Stomach (tissue), 9 donors: Measurements from ENCODE around the gene EIF2A. TPM values are rescaled to one million over a fixed set of nuclear protein-coding genes. Genes with fewer than 3 reads are reported as not detected.

ENCODE experiments used
- DNase-seq, 2 donors: peaks; one replicate each; pipeline versions ENCODE4 v3.0.0 to v3.0.0-alpha.2; 2013 to 2019
- H3K27ac ChIP-seq, 5 donors: fragments of 200-600 bp in 4 of 5; sonication (generic) in 4 of 5; one replicate each; pipeline ENCODE4 v1.5.1; 2013 to 2019; ENCODE audit warnings: mild to moderate bottlenecking in 1 of 5, moderate library complexity in 1 of 5
- H3K27me3 ChIP-seq, 3 donors: fragments of 200-600 bp; sonication (generic); one replicate each; pipeline ENCODE4 v1.5.1; 2017 to 2019; ENCODE audit warnings: mixed run types in 1 of 3
- H3K36me3 ChIP-seq, 4 donors: fragments of 200-600 bp; sonication (generic); 1 replicate in 3 of 4; 2 replicates in 1 of 4; pipeline ENCODE4 v1.5.1; 2016 to 2019
- H3K4me1 ChIP-seq, 4 donors: fragments of 200-600 bp; sonication (generic); one replicate each; pipeline ENCODE4 v1.5.1; 2016 to 2019
- H3K4me3 ChIP-seq, 4 donors: fragments of 200-600 bp; sonication (generic) in 3 of 4; one replicate each; pipeline ENCODE4 v1.5.1; 2016 to 2019; ENCODE audit warnings: mild to moderate bottlenecking in 1 of 4
- H3K9me3 ChIP-seq, 4 donors: fragments of 200-600 bp; sonication (generic); one replicate each; pipeline ENCODE4 v1.5.1; 2016 to 2019
- CTCF ChIP-seq, 7 experiments: fragments of 450-650 bp in 4 of 7; fragments of 200-600 bp in 3 of 7; sonication (generic) in 3 of 7; IDR thresholded peaks; one replicate each; pipeline ENCODE4 v1.5.1; 2016 to 2019; ENCODE audit warnings: antibody characterized with exemption in 7 of 7, control low read depth in 2 of 7, mild to moderate bottlenecking in 1 of 7
- EP300 ChIP-seq: sonication (generic); formaldehyde crosslinking; IDR thresholded peaks from one replicate; pipeline ENCODE4 v1.6.1; 2017; ENCODE audit warnings: antibody characterized with exemption
- POLR2A ChIP-seq, 4 donors: fragments of 450-650 bp; IDR thresholded peaks; one replicate each; pipeline ENCODE4 v1.6.1; 2016; ENCODE audit warnings: antibody characterized with exemption in 4 of 4, control low read depth in 2 of 4, mild to moderate bottlenecking in 1 of 4, moderate library complexity in 1 of 4
- POLR2AphosphoS5 ChIP-seq, 3 donors: sonication (generic); formaldehyde crosslinking; IDR thresholded peaks; one replicate each; pipeline ENCODE4 v1.6.1; 2016; ENCODE audit warnings: antibody characterized with exemption in 3 of 3
- WGBS, 5 donors: extraction: QIAGEN DNeasy Blood & Tissue Kit in 3 of 5; methylation state at CpG; one replicate each; pipeline versions ENCODE4 v1.1.5 to v1.1.7; 2013 to 2018; 5-methylcytosine and 5-hydroxymethylcytosine counted together
- intact Hi-C: fragments of 100-400 bp; cut with DNase I; formaldehyde crosslinking; loops from one replicate; pipeline ENCODE4 v1.15.1; 2023; ENCODE audit warnings: low total_unique reads
- polyA plus RNA-seq, 3 donors: library from polyadenylated mRNA; stranded (reverse); fragments of 200-250 nt; gene quantifications; one replicate each; pipeline ENCODE4 v1.2.3, GENCODE V29; 2013
- total RNA-seq, 5 donors: library from RNA; depleted of rRNA; stranded (reverse); fragments of >200 nt; gene quantifications; one replicate each; pipeline versions ENCODE4 v1.1.0 to v1.2.3, GENCODE V29; 2014 to 2016
- donor health status: healthy with polysubstance abuse.
- donor health status: Bipolar disorder and iron deficiency.
- donor health status: healthy.

EIF2A gene
- total and polyA plus RNA-seq, 8 donors, result 21.4 to 690 (median 124) TPM

GRCh38 chr3:150504483-150504882 lies 42.1 kb upstream of the EIF2A start:
- Histone ChIP-seq H3K9me3 (peaks cover 0 to 9% (median 4%) of the 10 kb centered on the region in 4 donors), H3K27ac (no peak overlapping the region), H3K4me3 (no peak overlapping the region), H3K4me1 (no peaks in the 10 kb centered on the region), H3K36me3 (no peaks in the 10 kb centered on the region), H3K27me3 (no peaks in the 10 kb centered on the region)
- DNase-seq, result no peak
- WGBS, 5 donors, result 61 to 85% (median 73%) methylated on average over 2 to 3 of the region's 3 CpGs
- intact Hi-C loops, result no loop called here
- TF ChIP-seq POLR2AphosphoS5 (IDR thresholded peaks at IDR 0.05) (no peak), EP300 (no peak), POLR2A (IDR thresholded peaks at IDR 0.05) (no peak), CTCF (IDR thresholded peaks at IDR 0.05) (no peak)

GRCh38 chr3:150508401-150508800 lies 38.2 kb upstream of the EIF2A start:
- intact Hi-C loops, result no loop called here
- Histone ChIP-seq H3K27me3 (no peaks in the 10 kb centered on the region), H3K27ac (no peak overlapping the region), H3K9me3 (no peaks in the 10 kb centered on the region), H3K4me1 (no peaks in the 10 kb centered on the region), H3K4me3 (no peak overlapping the region), H3K36me3 (no peaks in the 10 kb centered on the region)
- TF ChIP-seq POLR2A (IDR thresholded peaks at IDR 0.05) (no peak), EP300 (no peak), CTCF (IDR thresholded peaks at IDR 0.05) (no peak), POLR2AphosphoS5 (IDR thresholded peaks at IDR 0.05) (no peak)
- DNase-seq, result no peak

- whole genome bisulfite sequencing, 5 donors, result 88 to 95% (median 92%) methylated on average over 2 of the region's 2 CpGs
- DNase-seq, result no peak
- TF ChIP-seq EP300 (no peak), POLR2AphosphoS5 (IDR thresholded peaks at IDR 0.05) (no peak), CTCF (IDR thresholded peaks at IDR 0.05) (no peak), POLR2A (IDR thresholded peaks at IDR 0.05) (no peak)
- Histone ChIP-seq H3K27ac (no peak overlapping the region), H3K36me3 (no peaks in the 10 kb centered on the region), H3K27me3 (no peaks in the 10 kb centered on the region), H3K4me3 (no peak overlapping the region), H3K4me1 (no peaks in the 10 kb centered on the region), H3K9me3 (no peaks in the 10 kb centered on the region)
- intact Hi-C loops, result no loop called here
Observed at GRCh38 chr3:150509780-150510179, 36.8 kb upstream of the EIF2A start.

GRCh38 chr3:150511122-150511821 lies 35.3 kb upstream of the EIF2A start:
- intact Hi-C loops, result no loop called here
- no peak overlapping the region for H3K27ac ChIP-seq
- H3K9me3 ChIP-seq, result no peaks in the 10 kb centered on the region
- DNase-seq, result no peak
- H3K27me3 ChIP-seq, result no peaks in the 10 kb centered on the region
- H3K4me3 ChIP-seq, result no peak overlapping the region
- TF ChIP-seq CTCF (IDR thresholded peaks at IDR 0.05), result no peak
- TF ChIP-seq POLR2AphosphoS5 (IDR thresholded peaks at IDR 0.05), result no peak
- TF ChIP-seq POLR2A (IDR thresholded peaks at IDR 0.05), result no peak
- no peak for TF ChIP-seq EP300
- H3K4me1 ChIP-seq, result no peaks in the 10 kb centered on the region
- no peaks in the 10 kb centered on the region for H3K36me3 ChIP-seq
- 65 to 79% (median 73%) methylated on average over 4 of the region's 4 CpGs for WGBS, 5 donors
